Measurements from ENCODE around the gene EVA1A. TPM values are rescaled to one million over a fixed set of nuclear protein-coding genes. Genes with fewer than 3 reads are reported as not detected.
"Not testable (repeated sequence)": the region's sequence is repeated elsewhere in the genome, so short reads cannot be mapped to it uniquely, and the experiment has no call there.

The EVA1A gene
- polyA plus RNA-seq, 4 donors = 13.8 to 18.3 (median 15.6) TPM

DNA sequence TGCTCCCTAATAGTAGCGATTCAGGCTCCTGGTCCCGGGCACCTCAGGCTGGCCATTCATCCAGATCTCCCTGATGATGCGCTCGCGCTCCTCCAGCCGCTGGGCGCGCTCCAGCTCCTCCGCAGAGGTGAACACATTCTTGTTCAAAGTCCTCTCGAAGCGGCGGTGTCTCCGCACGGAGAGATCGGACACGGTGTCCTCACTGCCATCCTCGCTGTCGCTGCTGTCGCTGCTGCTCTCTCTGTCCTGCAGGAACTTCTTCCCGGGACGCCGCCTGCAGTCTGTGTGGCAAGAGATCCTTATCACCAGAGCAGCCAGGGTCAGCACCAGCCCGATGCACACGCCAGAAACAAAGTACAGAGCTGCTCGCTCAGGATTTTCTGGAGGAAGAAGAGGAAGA is 67.5 kb downstream of the EVA1A start:
- no peak for DNase-seq (ENCODE audit: low read depth in 4 of 4, low spot score in 3 of 4)

DNA sequence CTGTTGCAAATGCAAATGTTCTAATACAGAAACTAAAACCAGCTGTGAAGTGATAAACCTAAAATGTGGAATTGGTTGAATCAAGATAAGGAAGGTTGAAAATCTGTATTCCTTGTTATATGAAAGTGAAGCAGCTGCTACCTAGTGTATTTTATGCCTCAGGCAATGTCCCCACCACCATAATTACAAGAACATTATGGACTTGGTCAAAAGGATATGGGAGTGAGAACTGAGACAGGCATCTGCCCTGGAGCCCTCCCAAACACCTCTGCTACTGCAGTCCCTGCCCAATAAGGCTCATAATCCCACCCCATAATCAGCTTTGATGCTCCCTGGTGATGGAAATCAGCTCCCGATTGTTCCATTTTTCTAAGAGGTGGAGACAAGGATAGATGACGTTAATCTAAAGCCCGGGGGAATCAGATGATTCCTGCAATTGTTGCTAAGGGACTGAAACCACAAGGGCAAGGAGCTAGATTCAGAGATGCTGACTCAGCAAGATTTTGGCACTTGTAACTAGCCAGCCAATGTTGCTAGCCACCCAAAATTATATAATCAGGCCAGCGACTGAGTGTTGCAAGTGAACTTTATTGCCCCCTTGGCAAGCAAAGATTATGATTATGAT is 69.5 kb downstream of the EVA1A start:
- no peak for DNase-seq (ENCODE audit: low read depth in 4 of 4, low spot score in 3 of 4)

DNA sequence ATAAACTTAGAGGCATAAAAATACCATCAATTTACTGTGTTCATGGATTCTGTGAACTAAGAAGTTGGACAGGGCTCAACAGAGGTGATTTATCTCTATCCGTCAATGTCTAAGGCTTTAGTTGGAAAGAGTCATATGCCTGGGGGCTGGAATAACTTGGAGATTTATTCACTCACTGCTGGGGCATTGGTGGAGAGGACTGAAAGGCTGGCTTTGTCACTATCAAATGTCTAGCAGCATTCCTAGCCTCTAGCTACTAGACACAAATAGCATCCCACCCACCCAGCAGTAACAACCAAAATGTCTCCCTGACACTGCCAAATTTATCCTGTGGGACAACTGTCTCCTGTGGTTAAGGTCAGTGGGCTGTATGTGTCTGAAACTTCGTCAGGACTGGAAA is 71.0 kb downstream of the EVA1A start:
- DNase-seq (ENCODE audit: low read depth in 4 of 4, low spot score in 3 of 4) = no peak

DNA sequence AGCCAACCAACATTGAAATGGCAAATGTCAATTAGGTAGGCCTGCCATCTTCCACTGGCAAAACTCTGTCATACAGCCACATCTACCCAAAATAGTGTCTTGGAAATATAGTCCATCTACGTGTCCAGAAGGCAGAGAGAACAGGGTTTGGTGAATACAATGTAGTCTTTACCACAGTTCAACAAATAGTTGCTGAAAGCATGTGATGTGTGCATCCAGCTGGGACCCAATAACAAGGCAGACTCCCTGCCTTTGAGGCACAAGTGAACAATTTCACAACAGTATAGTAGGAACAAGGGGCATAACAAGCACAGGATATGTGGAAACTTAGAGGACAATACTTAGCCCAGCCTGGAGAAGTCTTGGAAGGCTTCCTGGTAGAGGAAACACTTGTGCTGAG is 72.6 kb downstream of the EVA1A start:
- DNase-seq (ENCODE audit: low read depth in 4 of 4, low spot score in 3 of 4) = no peak

DNA sequence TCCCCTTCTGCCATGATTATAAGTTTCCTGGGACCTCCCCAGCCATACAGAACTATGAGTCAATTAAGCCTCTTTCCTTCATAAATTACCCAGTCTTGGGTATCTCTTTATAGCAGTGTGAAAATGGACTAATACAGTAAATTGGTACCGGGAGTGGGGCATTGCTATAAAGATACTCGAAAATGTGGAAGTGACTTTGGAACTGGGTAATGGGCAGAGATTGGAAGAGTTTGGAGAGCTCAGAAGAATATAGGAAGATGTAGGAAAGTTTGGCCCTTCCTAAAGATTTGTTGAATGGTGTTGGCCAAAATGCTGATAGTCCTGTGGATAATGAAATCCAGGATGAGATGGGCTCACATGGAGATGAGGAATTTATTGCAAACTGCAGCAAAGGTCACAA is 74.0 kb downstream of the EVA1A start:
- not testable (repeated sequence) for DNase-seq (ENCODE audit: low read depth in 4 of 4, low spot score in 3 of 4)

DNA sequence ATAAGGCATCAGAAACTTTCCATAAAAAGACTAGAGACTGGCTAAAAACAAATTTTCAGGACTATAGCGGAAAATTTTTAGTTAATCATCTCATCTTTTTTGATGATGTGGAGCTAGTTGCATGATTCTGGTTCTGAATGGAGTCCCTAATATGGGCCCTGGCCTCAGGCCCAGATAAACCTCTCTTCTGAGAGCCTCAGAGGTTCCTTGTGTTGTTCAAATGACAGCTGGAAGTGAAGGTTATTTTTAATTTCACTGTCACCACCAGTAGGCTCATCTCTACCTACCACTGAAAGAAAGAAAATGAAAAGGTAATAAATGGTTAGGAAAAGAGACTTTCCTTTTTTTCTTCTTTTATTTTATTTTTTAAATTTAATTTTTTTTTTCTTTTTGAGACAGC is 75.9 kb downstream of the EVA1A start:
- DNase-seq (ENCODE audit: low read depth in 4 of 4, low spot score in 3 of 4) = no peak

DNA sequence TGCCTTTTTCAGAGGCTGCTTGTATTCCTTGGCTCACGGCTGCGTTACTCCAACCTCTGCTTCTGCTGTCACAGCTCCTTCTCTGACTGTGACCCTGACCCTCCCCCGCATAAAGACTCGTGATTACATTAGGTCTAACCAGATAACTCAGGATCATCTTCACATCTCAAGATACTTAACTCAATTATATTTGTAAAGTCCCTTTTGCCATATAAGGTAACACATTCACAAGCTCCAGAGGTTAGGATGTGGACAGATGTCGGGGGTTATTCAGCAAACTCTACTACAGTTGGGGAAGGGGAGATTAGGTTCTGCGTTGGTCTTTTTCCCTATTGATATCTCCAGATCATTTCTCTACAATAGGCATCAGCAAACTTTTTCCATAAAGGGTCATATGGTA is 76.9 kb downstream of the EVA1A start:
- DNase-seq (ENCODE audit: low read depth in 4 of 4, low spot score in 3 of 4) = no peak

DNA sequence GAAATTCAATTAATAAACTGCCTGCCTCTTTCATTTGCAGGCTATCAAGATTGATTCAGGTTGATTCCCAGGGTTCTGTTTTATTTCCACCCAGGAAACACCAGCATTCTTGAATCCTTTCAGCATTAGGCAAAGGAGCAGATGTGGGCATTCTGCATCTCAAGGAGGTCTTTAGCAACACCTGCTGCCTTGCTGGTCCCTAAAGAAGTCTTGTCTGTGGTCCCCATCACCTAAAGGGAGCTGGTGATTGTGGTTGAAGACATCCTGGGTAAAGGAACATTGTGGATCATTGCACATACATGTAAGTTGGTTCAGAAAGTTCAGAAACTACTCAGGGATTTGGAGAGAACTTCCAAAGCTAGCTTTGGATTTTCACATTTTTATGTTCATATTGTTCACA is 78.3 kb downstream of the EVA1A start:
- DNase-seq (ENCODE audit: low read depth in 4 of 4, low spot score in 3 of 4) = no peak

DNA sequence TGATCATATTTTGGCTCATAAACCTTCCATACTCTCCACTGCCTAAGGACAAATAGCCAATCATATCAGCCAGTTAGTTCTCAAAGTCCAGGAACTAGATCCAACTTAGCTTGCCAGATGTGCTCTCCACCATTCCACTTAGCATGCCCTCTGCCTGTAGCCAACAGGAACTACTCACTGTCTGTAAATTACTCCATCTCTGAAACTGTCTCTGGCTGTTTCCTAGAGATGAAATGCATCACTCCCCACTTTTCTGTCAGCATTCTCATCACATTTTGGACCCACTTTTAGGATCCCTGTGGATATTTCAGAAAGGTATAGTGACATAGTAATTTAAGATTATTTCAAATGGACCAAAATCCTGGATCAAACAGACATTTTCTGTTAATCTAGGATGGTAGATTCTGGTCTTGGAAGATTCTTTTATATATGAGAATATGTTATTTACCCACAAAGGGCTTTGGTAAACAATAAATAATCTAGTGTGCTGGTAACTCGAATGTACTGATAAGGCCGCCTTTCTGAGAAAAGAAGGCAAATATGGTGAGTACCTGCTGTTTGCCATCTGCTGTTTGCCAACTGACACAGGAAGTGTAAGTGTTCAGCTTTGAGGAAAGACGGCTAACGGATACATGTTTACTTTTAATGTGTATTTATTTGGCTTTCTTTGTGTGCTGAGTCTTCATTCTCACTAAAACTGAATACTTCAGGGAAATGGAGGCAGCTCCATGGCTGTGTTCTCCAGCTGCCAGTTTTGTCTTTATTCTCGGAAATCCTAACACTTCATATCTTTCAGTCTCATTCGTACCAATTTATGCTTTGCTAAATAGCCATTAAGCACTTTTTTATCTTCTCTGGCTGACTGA is 79.5 kb downstream of the EVA1A start:
- DNase-seq (ENCODE audit: low read depth in 4 of 4, low spot score in 3 of 4) = no peak

DNA sequence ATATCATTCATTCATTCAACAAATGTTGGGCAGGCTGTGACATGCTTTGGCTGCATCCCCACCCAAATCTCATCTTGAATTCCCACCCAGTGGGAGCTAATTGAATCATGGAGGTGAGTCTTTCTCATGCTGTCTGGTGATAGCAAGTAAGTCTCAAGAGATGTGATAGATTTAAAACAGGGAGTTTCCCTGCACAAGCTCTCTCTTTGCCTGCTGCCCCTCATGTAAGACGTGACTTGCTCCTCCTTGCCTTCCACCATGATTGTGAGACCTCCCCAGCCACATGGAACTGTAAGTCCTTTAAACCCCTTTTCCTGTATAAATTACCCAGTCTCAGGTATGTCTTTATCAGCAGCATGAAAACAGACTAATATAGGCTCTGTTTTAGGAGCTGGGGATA is 83.0 kb downstream of the EVA1A start:
- not testable (repeated sequence) for DNase-seq (ENCODE audit: low read depth in 4 of 4, low spot score in 3 of 4)

DNA sequence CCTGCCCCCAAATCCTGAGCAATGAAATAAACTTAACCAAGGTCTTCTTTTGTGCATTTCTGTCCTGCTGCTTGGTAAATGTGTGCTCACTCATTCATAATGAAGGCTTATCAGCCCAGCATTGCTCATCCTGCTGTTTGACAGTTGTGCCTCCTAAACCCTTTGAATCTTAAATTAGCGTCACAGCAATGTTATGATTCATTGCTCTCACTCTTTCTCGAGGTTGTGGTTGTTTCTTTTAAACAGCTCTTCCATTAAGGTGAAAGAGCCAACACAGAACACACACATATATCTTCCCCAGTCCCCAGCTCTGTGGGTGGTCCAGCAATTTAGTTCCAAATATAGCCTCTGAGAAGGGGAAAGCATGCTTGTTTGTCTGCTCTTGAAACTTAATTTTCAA is 84.0 kb downstream of the EVA1A start:
- peak in 3 of 4 donors; percentile 43 to 49 (median 44) for DNase-seq (ENCODE audit: low read depth in 4 of 4, low spot score in 3 of 4)

DNA sequence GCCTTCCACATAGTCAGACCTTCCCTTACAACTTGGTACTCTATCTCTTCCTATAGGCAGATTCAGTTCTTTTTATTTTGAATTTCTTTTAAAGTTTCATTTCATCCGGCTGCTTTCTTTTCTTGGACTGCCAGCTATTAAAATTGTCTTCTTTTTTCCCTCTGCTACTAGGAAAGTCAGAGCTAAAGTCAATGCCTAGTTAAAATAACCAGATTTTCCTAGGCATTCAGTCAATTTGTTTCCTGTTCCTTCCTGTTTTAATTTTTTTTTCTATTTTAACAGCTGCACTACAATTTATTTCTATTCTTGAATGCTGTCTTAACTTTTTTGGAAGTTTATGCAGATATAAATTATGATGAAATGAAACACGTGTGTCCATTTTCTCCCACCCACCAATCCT is 84.8 kb downstream of the EVA1A start:
- peak in 1 of 4 donors; percentile 31 for DNase-seq (ENCODE audit: low read depth in 4 of 4, low spot score in 3 of 4)

DNA sequence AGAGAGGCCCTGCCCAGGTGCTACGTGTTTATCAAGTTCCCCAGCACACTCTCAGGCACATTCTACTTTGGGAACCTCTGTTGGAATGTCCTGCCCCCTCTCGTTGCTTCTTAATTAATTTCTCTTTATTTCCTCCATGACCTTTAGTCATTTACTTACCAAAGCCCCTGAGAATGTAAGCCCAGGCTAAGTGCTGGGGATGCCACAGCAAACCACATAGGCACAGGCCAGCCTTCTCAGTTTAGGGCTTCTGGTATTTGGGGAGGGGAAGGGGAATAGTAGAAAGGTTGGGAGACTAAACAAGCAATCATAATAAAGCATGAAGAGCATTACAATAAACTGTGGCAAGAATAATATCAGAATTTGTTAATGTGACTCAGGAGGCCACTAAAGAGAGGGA is 85.7 kb downstream of the EVA1A start:
- DNase-seq (ENCODE audit: low read depth in 4 of 4, low spot score in 3 of 4) = no peak

DNA sequence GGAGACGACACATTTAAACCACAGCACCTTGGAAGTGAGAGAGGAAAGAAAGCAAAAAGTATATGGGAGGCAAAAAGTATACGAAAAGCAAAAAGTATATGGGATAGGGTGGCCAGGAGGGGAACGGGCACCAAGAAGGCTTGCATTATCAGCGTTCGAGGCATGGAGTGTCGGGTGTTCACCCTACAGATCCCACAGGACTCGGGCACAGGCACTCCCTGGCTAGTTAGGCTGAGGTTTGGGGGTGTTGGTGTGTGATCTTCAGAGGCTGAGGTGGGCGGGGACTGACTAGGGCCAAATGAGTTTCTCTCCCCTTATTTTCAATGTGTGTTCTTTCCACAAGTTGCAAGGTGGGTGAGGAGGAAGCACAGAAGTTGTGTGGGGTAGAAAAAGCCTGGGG is 86.6 kb downstream of the EVA1A start:
- no peak for DNase-seq (ENCODE audit: low read depth in 4 of 4, low spot score in 3 of 4)

DNA sequence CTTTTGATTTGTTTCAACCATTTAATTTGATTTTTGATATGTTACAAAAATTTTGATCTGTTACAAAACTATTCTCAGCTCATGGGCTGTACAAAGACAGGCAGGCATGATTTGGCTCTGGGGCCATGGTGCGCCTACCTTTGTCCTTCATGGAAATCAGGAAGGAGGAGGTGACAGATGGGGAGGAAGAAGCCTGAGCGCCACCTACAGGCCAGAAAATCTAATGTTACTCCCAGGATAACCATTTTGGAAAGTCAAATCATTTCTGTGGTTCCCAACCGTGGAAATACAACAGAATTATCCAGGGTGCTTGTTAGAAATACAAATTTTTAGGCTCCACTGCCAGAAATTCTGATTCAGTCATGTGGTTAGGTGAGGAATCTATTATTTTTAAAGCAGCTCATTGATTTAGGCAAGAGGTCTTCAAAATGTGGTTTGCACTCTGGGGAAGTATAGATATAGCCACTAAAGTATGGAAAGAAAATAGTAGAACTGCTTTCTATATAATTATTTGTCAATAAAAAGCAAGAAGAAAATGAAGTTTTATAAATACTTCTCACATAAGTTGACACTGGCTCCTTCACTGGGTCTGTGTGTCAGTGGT is 93.9 kb downstream of the EVA1A start:
- no peak for DNase-seq (ENCODE audit: low read depth in 4 of 4, low spot score in 3 of 4)

DNA sequence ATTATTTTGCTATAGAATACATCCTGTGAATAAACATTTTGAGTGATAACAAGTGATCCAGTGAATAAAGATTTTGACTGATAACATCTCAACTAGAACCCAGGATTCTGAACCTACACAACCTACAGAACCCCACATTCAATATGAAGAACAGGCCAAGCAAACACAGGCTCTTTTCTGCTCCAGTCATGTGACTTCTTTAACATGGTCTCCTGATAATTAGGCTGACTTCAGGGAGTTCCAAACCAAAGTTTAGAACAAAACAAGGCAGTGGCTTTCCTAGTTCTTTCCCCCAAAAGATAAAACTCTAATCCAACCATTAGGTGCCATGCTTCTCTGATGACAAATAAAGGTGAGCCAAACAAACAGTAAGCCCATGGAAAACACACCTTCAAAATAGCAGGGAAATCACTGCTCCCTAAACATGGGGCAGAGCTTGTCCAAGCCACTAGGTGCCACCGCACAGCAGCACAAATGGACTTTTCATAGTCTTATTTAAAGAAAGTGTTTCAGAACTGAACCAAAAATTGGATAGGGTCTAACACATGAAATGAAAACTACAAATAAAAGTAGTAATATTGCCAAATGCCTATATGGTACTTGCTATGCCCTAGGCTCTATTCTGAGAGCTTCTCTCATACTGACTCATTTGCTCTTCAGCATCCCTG is 95.3 kb downstream of the EVA1A start:
- DNase-seq (ENCODE audit: low read depth in 4 of 4, low spot score in 3 of 4) = no peak

DNA sequence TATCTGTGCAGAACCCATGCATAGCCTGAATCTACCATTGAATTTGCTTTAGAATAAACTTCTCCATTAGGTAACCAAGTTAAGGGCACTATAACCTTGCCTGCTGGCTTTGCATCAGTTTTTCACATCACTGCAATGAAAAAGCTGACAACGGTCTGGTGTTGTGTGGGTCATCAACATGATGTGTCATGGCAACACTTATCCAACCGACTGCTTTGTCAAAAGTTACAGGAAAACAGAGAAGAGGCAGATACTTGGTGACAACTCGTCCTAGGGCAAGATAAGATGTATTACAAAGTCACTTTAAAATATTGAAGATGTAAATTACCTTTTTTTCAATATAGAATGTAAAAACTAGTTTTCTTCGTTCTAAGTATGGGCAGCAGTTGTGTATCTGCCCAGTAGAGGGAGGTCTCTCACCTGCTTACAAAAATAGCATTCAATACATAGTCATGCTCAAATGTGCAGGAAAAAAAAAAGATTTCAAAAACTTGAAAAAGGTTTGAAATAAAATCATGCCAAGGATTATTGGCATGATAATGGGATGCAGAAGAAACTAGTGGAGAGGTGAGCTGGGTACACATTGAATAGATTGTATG is 96.3 kb downstream of the EVA1A start:
- DNase-seq (ENCODE audit: low read depth in 4 of 4, low spot score in 3 of 4) = no peak

DNA sequence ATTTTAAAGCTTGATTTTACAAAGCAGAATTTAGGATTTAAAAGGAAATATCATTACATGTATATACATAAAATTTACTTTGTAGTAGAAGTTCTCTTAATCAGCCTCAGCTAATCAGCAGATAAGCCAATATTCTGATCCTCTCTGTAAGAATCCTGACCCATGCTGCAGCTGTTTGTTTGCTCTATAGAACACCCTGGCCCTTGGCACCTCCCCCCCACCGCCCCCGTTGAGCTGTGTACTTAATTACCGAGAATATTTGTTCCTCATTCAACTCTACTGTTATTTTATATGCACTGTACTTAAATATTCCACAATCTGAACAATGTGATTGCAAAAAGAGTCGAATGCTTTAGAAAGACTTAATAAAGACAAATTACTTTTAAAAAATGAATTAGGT is 98.0 kb downstream of the EVA1A start:
- DNase-seq (ENCODE audit: low read depth in 4 of 4, low spot score in 3 of 4) = no peak

DNA sequence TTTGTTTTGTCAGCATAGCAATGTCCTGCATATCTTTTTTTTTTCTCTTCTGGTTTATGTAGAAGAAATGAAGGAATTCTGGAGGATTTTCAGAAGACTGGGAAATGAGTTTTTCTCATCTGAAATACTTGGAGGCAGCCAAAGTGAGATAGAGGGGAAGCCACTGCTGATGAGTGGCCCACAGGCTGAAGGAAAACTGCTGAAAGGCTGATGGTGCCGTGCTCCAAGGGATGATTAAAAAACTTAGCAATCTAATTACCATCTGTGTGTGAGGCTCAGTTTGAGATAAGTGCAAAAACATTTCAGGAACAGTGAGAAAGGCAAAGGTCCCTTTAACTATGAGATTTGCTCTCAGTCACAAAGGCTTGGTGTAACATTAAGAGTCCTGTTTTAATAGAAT is 98.5 kb downstream of the EVA1A start:
- DNase-seq (ENCODE audit: low read depth in 4 of 4, low spot score in 3 of 4) = no peak

DNA sequence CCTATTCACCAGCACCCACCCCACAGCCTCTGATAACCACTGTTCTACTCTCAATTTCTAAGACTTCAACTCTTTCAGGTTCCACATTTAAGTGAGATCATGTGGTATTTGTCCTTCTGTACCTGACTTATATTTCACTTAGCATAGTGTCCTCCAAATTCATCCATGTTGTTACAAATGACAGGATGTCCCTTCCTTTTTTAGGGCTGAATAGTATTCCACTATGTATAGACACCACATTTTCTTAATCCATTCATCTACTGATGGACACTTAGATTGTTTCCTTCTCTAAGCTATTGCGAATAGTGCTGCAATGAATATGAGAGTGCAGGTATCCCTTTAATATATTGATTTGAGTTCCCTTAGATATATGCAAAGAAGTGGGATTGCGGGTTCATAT is 100.1 kb downstream of the EVA1A start:
- no peak for DNase-seq (ENCODE audit: low read depth in 4 of 4, low spot score in 3 of 4)

All from right renal pelvis (tissue), 4 donors.